HepG2 (cell line): Measurements from ENCODE around the gene EIF4E1B. TPM values are rescaled to one million over a fixed set of nuclear protein-coding genes. Genes with fewer than 3 reads are reported as not detected.

Source experiments
- ATAC-seq: fragments of 200-7000 bp; cut with Tn5 transposase; 3 replicates; pipeline ENCODE4 v1.9.1; 2020; ENCODE audit warnings: mild to moderate bottlenecking, moderate library complexity
- BruUV-seq: library from RNA; stranded (reverse); fragments of 400-500 nt; replicated peaks from 2 replicates; lab custom pipeline; 2021; lab: Mats Ljungman, UMichigan
- CTCF ChIA-PET: fragments of 300-600 bp; formaldehyde crosslinking; extraction: SDS; loops from one replicate; lab custom pipeline; 2021; ENCODE audit warnings: low total read pairs, inconsistent platforms, low intra/inter-chr PET ratio; lab: Yijun Ruan, JAX
- POLR2A ChIA-PET: fragments of 350-600 bp; sonication (Branson Sonifier 250); formaldehyde crosslinking; loops from one replicate; lab custom pipeline; 2020; ENCODE audit warnings: antibody characterized with exemption, inconsistent platforms; lab: Yijun Ruan, JAX
- DNase-seq: peaks from one replicate; pipeline ENCODE4 v3.0.0-alpha.2; 2015; ENCODE audit warnings: low spot score
- FAIRE-seq: peaks from 3 replicates; lab custom pipeline; 2011; peaks lifted over from hg19 to GRCh38; lab: Jason Lieb, UNC
- H2AFZ ChIP-seq: one replicate; pipeline ENCODE4 v1.6.1; 2011; ENCODE audit warnings: low read length, inconsistent platforms
- H3K27ac ChIP-seq: fragments of 300-600 bp; 3 replicates; pipeline ENCODE4 v1.8.0; 2011; ENCODE audit warnings: mixed run types, mild to moderate bottlenecking, mixed read lengths, low read length, inconsistent platforms; ENCODE audit not compliant: insufficient read depth; ENCODE audit errors: extremely low read length
- H3K27me3 ChIP-seq, 2 experiments: fragments of 200-600 bp in 1 of 2; 2 replicates in 1 of 2; 3 replicates in 1 of 2; pipeline versions ENCODE4 v1.6.0 to v1.8.0; 2011; ENCODE audit warnings: low read length in 2 of 2, mild to moderate bottlenecking in 2 of 2, moderate library complexity in 2 of 2, inconsistent platforms in 1 of 2; ENCODE audit not compliant: insufficient read depth in 2 of 2, control insufficient read depth in 1 of 2
- H3K36me3 ChIP-seq, 2 experiments: fragments of 200-600 bp in 1 of 2; replicated peaks in 1 of 2; 2 replicates in 1 of 2; 3 replicates in 1 of 2; pipeline versions ENCODE4 v1.5.1 to v1.8.0; 2011; ENCODE audit warnings: low read length in 2 of 2, inconsistent platforms in 1 of 2; ENCODE audit not compliant: insufficient read depth in 2 of 2, control insufficient read depth in 1 of 2
- H3K4me1 ChIP-seq: 2 replicates; pipeline ENCODE4 v1.5.1; 2012; ENCODE audit warnings: low read length, inconsistent platforms; ENCODE audit not compliant: insufficient read depth
- H3K4me2 ChIP-seq: 2 replicates; pipeline ENCODE4 v1.6.0; 2011; ENCODE audit warnings: low read depth, low read length, inconsistent platforms
- H3K4me3 ChIP-seq, 3 experiments: fragments of 200-600 bp in 1 of 3; sonication (generic), shearing (Covaris generic) in 1 of 3; replicated peaks in 1 of 3; 2 replicates each; pipeline ENCODE4 v1.5.1; 2011 to 2016; ENCODE audit warnings: low read length in 3 of 3, inconsistent platforms in 2 of 3, low read depth in 2 of 3, mild to moderate bottlenecking in 2 of 3, control low read depth in 1 of 3, mixed read lengths in 1 of 3; ENCODE audit not compliant: insufficient read depth in 1 of 3
- H3K79me2 ChIP-seq: one replicate; pipeline ENCODE4 v1.6.1; 2011; ENCODE audit warnings: low read length, inconsistent platforms; ENCODE audit not compliant: insufficient read depth
- H3K9ac ChIP-seq: 2 replicates; pipeline ENCODE4 v1.6.0; 2011; ENCODE audit warnings: mild to moderate bottlenecking, low read depth, low read length, inconsistent platforms; ENCODE audit not compliant: insufficient read depth
- H3K9me3 ChIP-seq: 2 replicates; pipeline ENCODE4 v1.5.1; 2012; ENCODE audit warnings: mild to moderate bottlenecking, low read length
- H4K20me1 ChIP-seq: 2 replicates; pipeline ENCODE4 v1.6.0; 2011; ENCODE audit warnings: inconsistent platforms, mild to moderate bottlenecking, low read length, moderate library complexity; ENCODE audit not compliant: insufficient read depth
- DMAP1 ChIP-seq: IDR thresholded peaks from 2 replicates; pipeline ENCODE4 v1.6.1; 2016
- KMT2B ChIP-seq: IDR thresholded peaks from 2 replicates; pipeline ENCODE4 v1.6.1; 2016; ENCODE audit warnings: missing genetic modification reagents, missing compliant biosample characterization
- PHF21A ChIP-seq: sonication (generic); formaldehyde crosslinking; IDR thresholded peaks from 2 replicates; pipeline ENCODE4 v1.5.0; 2020; ENCODE audit warnings: mild to moderate bottlenecking, missing genetic modification reagents
- PITX1 ChIP-seq: sonication (generic); formaldehyde crosslinking; IDR thresholded peaks from 2 replicates; pipeline ENCODE4 v1.5.1; 2020; ENCODE audit warnings: mild to moderate bottlenecking, missing genetic modification reagents
- PRMT3 ChIP-seq: sonication (generic); formaldehyde crosslinking; IDR thresholded peaks from 2 replicates; pipeline ENCODE4 v1.8.1; 2022; ENCODE audit warnings: low read depth, mild to moderate bottlenecking, moderate library complexity, missing genetic modification reagents, borderline replicate concordance
- SALL1 ChIP-seq: sonication (generic); formaldehyde crosslinking; IDR thresholded peaks from 2 replicates; pipeline ENCODE4 v1.8.0; 2022; ENCODE audit warnings: mild to moderate bottlenecking, missing genetic modification reagents
- ZBTB7A ChIP-seq: sonication (generic); formaldehyde crosslinking; IDR thresholded peaks from 2 replicates; pipeline ENCODE4 v1.8.0; 2022; ENCODE audit warnings: mild to moderate bottlenecking, missing genetic modification reagents
- ZFP91 ChIP-seq: sonication (generic); formaldehyde crosslinking; IDR thresholded peaks from 2 replicates; pipeline ENCODE4 v1.9.0; 2022; ENCODE audit warnings: missing genetic modification reagents, mild to moderate bottlenecking, borderline replicate concordance
- ZFY ChIP-seq: sonication (generic); formaldehyde crosslinking; IDR thresholded peaks from 2 replicates; pipeline ENCODE4 v1.4.0; 2020; ENCODE audit warnings: missing genetic modification reagents
- ZMYM3 ChIP-seq: sonication (generic); formaldehyde crosslinking; IDR thresholded peaks from 2 replicates; pipeline ENCODE4 v1.5.1; 2020; ENCODE audit warnings: mild to moderate bottlenecking, missing genetic modification reagents
- ZNF235 ChIP-seq: sonication (generic); formaldehyde crosslinking; IDR thresholded peaks from 2 replicates; pipeline ENCODE4 v1.8.1; 2023; ENCODE audit warnings: mild to moderate bottlenecking, missing genetic modification reagents, borderline replicate concordance
- ZNF589 ChIP-seq: sonication (generic); formaldehyde crosslinking; conservative IDR thresholded peaks from 2 replicates; pipeline ENCODE4 v1.8.0; 2022; ENCODE audit warnings: mild to moderate bottlenecking, moderate library complexity, missing genetic modification reagents
- ZNF687 ChIP-seq: sonication (generic); formaldehyde crosslinking; IDR thresholded peaks from 2 replicates; pipeline ENCODE4 v1.5.1; 2020; ENCODE audit warnings: mild to moderate bottlenecking, missing genetic modification reagents, moderate library complexity
- WGBS: methylation state at CpG from one replicate; pipeline ENCODE4 v1.1.6; 2017; ENCODE audit warnings: low lambda C conversion rate; 5-methylcytosine and 5-hydroxymethylcytosine counted together
- in situ Hi-C: cut with HindIII; loops from 2 replicates; pipeline ENCODE4 v1.10.0; 2017; ENCODE audit warnings: low pct_unique_long_range_greater_than_20kb; ENCODE audit not compliant: extremely low pct_ligation_motif_present
- intact Hi-C: fragments of 100-400 bp; cut with micrococcal nuclease; formaldehyde crosslinking; loops from one replicate; pipeline ENCODE4 v1.10.0; 2022; ENCODE audit not compliant: unreplicated experiment
- polyA plus RNA-seq, 8 experiments: library from polyadenylated mRNA; depleted of rRNA in 3 of 8; stranded (reverse) in 7 of 8; unstranded in 1 of 8; fragments of >200 nt; fragmentation: Illumina TruSeq in 4 of 8; extraction: Trizol in 4 of 8; gene quantifications; 2 replicates each; pipeline versions ENCODE4 v1.2.1 to v1.2.3, GENCODE V29; 2011 to 2016; ENCODE audit warnings: low read depth in 4 of 8, missing spikeins in 1 of 8, mixed read lengths in 1 of 8; ENCODE audit not compliant: insufficient read depth in 1 of 8
- total RNA-seq, 5 experiments: library from RNA; depleted of rRNA; stranded (reverse); fragments of >200 nt; fragmentation: Illumina TruSeq; extraction: Trizol; gene quantifications; 2 replicates each; pipeline ENCODE4 v1.2.3, GENCODE V29; 2016; ENCODE audit warnings: low read depth in 1 of 5
- TF ChIP-seq, protein P1 (sequence below): IDR thresholded peaks from 2 replicates; pipeline ENCODE4 v1.6.1; 2016; ENCODE audit warnings: mild to moderate bottlenecking

Gene EIF4E1B
- total and polyA plus RNA-seq, 2 of the 13 experiments (the other 11 are each of a cell fraction or from before 2014, with no cell fraction given), result not detected

DNA sequence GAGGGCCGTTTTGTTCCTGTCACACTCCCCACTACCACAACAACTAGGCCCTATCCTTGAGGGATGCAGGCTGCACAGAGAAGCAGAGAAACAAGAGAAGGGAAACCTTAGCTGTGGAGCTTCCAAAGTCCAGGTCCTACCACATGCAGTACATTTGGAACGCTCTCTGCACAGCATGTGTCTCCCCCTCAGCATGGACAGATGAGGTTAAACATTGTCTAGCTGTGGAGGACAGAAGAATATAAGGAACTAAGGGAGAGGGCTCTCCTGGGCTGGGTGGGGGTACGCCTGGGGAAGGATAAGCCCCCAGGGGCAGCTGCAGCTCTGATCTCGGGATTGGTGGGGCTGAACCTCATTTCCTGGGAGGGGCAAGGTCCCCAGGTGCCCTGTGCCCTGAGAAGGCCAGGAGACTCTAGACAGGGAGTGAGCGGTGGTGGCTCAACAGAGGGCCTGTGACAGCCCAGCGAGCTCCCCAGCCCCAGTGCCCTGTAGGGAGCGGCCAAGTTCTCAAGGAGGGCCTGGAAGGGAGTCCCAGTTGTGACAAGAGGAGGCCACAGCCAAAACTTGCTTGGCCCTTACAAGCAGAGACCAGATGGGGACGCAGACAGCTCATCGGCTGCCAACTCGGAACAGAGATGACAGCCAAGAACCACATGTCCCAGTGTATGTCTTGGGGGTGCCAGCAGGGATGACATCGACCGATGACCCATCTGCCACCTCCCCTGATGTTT lies 46.9 kb downstream of the EIF4E1B start:
- WGBS, result 27% methylated on average over 7 of the region's 12 CpGs
- H3K4me1 ChIP-seq, result peaks cover 39% of the 10 kb centered on the region
- H3K4me3 ChIP-seq, result peak overlapping the region in 1 of 3 experiments; percentile 53; a peak in 2 of 6 replicates
- H3K9me3 ChIP-seq, result no peaks in the 10 kb centered on the region
- no peaks in the 10 kb centered on the region for H4K20me1 ChIP-seq
- H3K4me2 ChIP-seq, result peak overlapping the region; percentile 55
- H3K36me3 ChIP-seq, result no peaks in the 10 kb centered on the region
- intact Hi-C loops (no loop called here), in situ Hi-C loops (no loop called here)
- DNase-seq (peak; percentile 62), ATAC-seq (peak; percentile 89), FAIRE-seq (peak; percentile 87)
- no peaks in the 10 kb centered on the region for H3K79me2 ChIP-seq
- CTCF ChIA-PET, result no interaction called here
- H3K27me3 ChIP-seq, result peaks cover 5 to 14% of the 10 kb centered on the region in 2 experiments; a peak in 4 of 5 replicates
- no peak overlapping the region for H2AFZ ChIP-seq
- BruUV-seq, result no TSS peak
- POLR2A ChIA-PET, result interaction anchor here (1.5 kb wide), 1 partner anchor 17 kb away, joined by 3 read pairs; no protein-coding TSS in a partner anchor
- no peak overlapping the region for H3K9ac ChIP-seq
- H3K27ac ChIP-seq, result peak overlapping the region; percentile 12
- TF ChIP-seq ZNF235 (CRISPR knock-in tag) (0 out of 2 replicates have a peak, but pooled peaks have one; percentile 35), PHF21A (CRISPR knock-in tag) (0 out of 2 replicates have a peak, but pooled peaks have one; percentile 19), DMAP1 (no peak; the same call in 1 of the 2 replicates), SALL1 (CRISPR knock-in tag) (peak; percentile 39; the same call in 1 of the 2 replicates), ZBTB7A (peak; percentile 74; the same call in 1 of the 2 replicates), ZFP91 (CRISPR knock-in tag) (peak; percentile 33; the same call in 1 of the 2 replicates), ZFY (peak; percentile 44; the same call in 1 of the 2 replicates), KMT2B (no peak), ZMYM3 (CRISPR knock-in tag) (peak; percentile 38; the same call in 1 of the 2 replicates), ZNF687 (CRISPR knock-in tag) (peak; percentile 39), PITX1 (CRISPR knock-in tag) (peak; percentile 67), PRMT3 (no peak), ZNF589 (CRISPR knock-in tag) (no peak)
- TF ChIP-seq, protein P1, sequence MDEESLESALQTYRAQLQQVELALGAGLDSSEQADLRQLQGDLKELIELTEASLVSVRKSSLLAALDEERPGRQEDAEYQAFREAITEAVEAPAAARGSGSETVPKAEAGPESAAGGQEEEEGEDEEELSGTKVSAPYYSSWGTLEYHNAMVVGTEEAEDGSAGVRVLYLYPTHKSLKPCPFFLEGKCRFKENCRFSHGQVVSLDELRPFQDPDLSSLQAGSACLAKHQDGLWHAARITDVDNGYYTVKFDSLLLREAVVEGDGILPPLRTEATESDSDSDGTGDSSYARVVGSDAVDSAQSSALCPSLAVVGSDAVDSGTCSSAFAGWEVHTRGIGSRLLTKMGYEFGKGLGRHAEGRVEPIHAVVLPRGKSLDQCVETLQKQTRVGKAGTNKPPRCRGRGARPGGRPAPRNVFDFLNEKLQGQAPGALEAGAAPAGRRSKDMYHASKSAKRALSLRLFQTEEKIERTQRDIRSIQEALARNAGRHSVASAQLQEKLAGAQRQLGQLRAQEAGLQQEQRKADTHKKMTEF (CRISPR knock-in tag), result no peak
